ENCODE results near the gene STK16.
A peak's percentile ranks its signal among the peaks of the same experiment; 100 is the strongest.

The STK16 gene

DNA sequence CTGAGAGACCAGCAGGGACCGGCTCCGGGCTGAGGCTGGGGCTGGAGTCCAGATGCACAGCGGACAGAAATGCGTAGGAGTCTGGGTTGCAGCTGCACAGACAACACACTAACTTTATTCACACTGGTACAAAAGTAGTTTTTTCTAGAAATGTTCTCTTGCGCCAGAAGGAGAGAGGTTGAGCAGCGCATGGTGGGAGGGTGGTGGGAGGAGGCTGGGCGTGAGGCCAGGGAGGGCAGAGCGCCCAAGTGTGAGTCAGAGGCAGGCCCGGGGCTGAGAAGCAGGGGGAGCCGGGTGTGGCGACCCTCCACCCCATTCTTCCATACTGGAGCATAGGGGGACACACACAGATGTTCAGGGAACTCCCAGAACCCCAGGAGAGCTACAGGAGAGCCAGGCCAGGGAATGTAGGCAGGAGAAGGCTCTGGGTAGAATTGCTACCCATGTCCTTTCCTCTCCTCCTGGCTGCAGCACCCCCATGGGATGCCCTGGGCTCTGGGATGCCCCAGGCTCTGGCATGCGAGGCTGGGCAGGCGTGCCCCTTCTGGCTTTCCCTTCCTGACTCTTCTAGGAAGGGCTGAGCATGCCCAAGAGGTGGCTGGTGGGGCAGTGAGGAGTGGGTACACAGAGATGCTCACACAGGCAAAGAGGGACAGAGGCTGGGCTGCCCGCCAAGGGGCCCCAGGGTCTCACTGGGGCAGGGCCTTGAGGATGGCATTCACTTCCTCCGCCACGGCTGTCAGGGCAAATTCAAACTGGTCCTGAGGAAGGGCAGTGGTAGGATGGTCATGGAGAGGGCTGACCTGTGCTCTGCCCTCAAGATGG, 44.5 kb downstream of the STK16 start:
- DNase-seq = no peak

DNA sequence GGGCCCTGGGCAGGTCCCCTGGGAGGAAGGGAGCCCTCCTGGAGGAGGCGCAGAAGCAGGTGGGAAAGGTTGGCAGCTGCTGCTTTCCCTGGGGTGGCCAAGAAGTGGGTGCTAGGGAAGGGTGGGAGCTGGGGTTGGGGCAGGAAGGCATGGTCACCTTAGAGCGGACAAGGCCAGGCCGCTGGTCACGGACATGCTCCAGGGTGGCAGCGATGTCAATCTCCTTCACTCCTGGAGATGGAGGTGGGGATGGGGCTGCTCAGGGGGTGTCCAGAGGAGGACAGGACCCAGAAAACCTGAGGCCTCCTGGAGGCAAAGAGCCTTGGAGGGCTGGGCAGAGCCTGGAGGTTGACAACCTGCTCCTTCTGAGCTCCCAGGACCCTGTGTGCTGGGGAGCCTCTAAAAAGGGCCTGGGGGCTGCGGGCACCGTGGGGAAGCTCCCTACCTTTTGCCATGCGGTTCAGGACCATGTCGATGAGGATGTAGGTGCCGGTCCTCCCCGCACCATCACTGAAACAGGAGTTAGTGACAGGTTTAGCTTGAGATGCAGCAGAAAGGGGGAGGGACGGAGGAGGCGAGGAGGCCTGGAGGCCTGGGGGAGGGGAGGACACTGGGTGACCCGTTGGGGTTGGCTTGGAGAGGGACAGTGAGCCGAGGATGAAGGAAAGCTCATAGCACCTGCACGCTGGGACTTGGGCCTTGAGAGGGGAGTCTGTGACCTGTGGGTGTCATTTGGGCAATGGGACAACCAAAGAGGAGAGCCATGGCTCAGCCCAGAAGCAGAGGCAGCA, 45.3 kb downstream of the STK16 start:
- no peak for DNase-seq

DNA sequence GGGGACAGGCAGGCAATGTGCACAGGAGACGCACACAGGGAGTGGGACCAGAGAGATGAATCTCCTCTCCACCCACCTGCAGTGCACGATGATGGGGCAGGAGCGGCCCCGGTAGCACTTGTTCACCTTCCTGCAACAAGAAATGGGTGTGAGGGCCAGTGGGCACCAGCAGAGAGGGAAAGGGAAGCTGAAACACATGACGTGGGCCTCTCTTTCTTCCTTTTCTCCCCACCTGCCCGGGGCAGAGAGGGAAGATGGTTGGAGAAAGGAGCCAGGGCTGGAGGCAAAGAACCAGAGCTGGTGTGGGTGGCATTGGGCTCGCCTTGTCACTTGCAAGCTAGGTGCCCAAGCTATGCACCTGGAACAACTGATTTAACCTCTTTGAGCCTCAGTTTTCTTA, 46.1 kb downstream of the STK16 start:
- no peak for DNase-seq

DNA sequence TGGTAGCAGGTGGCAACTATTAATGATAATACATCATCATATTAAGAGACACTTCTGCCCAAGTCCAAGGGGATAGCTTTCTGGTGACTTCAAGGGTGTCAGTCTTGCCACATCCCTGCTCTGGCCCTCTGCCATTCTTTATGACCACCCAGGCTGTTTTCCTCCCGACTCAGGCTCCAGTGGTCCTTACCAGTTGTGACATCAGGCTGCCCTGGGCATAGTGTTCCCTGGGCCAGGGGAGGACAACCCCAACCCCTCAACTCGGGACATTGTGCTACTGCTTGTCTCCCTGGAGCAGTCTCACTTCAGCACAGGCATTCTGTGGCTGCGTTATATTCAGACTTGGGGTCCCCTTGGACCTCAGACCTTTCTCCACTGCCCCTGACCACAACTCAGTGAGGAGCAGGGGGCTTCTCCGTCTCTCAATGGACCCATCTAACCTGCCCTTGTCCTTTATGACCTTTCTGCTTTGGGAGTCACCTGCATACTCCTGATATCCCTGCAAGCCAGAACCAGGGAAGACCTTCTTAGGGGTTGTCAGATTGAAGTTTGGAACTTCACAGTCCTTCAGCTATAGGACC, 46.7 kb downstream of the STK16 start:
- DNase-seq = no peak

DNA sequence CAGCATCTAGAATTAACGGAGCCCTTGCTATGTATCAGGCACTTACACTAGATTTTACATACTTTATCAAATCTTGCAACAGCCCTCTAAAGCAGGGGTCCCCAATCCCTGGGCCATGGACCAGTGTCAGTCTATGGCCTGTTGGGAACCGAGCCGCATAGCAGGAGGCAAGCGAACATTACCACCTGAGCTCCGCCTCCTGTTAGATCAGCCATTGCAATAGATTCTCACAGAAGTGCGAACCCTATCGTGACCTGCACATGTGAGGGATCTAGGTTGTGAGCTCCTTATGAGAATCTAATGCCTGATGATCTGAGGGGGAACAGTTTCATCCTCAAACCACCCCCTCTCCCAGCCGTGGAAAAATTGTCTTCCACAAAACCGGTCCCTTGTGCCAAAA, 47.3 kb downstream of the STK16 start:
- DNase-seq = no peak

DNA sequence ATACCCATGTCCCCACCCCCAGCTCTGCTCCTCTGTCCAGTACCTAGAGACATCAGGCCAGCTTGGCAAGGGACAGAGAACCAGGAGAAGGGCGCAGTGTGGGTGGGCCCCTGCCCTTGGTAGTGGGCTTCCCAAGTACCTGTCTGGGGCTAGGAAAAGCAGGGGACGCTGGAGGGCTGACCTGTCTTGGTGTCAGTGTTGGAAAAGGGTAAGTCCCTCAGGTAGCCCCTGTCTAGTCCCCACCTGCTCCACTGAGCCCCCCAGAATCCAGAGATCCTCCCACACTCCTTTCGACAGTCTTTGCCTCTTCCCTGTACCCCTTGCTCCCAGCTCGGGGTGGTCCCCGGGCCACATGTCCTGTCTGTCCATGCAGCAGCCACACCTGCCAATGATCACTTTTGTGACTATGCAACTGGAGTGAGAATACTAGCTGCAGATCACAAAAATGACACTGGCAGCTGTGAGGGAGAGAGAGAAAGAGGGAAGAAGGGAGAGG, 48.5 kb downstream of the STK16 start:
- DNase-seq = no peak

DNA sequence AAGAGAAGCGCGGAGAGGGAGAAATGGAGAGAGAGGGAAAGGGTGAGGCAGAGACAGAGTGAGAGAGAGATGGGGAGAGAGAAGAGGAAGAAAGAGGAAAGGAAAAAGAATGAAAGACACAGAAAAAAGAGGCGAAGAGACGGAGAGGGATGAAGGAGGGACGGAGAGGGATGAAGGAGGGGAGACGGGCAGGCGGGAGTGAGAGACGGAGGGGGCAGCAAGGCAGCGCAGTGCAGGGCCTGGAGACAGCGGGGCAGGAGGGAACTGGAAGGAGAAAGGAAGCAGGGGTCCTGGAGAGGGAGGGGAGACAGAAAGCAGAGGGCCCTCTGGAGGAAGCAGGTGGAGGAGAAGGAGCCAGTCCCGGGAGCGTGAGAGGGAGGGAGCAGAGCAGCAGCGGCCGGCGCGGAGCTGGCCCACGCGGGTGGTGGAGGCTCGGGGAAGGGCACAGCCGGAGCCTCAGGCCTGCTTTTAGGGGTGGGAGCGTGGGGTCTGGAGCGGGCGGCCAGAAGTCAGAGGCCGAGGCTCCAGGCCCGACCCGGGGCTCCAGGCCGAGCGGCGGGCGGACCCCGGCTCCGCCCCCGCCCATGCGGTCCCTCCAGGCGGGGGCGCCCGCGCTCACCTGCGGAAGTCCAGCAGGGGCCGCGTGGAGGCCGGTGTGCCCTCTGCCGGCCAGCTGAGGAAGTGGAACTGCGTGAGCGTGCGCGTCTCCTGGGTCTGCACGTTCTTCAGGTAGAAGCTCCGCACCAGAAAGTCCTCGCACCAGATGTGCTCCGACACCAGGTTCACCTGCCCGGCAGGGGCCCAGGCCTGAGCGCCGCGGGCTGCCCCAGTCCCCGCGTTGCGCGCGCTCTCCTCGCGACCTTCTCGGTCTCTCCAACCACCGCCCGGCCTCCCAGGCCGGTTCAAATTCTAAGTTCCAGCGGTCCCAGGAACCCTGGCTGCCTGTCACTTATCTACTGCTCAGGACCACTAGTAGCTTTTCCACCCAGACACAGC, 49.4 kb downstream of the STK16 start:
- DNase-seq = peak; percentile 82 to 89 (median 84)

DNA sequence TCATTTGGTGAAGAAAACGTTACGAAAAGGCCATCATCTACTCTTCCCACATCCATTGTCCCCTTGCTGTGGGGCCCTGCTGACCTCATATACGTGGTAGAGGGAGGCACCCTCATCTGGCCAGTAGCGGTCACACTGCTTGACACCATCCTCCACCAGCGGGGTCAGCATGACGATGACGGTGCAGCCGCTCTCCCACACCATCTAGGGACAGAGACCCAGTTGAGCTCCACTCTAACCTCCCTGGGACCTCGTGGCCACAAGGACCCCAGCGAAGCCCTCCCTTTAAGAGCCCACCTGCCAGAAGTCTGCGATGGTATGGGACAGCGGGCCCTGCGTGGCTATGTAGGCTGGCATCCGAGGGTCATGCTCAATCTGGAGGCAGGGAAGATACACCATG, 50.9 kb downstream of the STK16 start:
- no peak for DNase-seq

DNA sequence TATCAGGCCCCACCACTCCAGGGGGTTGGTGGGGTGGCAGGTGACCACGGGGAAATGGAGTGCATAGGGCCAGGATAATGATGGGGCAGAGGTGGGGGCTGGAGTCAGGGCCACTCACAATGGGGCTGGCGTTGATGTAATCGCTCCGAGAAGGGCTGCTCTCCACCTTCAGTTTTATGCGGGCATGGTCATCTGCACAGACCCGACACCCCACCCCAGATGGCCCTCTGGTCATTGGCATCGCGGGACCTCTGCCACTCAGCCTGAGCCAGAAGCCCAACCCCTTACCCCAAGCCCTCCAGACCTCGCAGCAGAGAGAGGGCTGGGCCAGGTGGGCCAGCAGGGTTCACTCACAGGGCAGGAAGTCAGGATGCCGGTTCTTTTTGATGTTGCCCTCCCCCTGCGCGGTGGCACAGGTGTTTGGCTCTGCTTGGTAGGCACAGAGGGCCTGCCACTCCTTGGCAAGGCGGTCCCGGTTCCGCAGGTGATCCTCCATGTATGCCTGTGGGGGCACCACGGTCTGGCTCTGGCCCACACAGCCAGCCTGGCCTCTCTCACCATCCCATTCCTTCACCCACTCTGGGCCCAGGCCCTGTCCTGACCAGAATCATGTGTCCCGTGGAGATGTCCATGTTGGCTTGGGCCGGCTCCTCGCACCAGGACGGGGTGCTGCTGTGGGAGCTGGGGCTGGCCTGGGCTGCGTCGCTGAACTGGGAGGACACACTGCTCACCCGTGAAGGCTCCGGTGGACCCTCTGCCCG, 51.5 kb downstream of the STK16 start:
- DNase-seq = no peak

DNA sequence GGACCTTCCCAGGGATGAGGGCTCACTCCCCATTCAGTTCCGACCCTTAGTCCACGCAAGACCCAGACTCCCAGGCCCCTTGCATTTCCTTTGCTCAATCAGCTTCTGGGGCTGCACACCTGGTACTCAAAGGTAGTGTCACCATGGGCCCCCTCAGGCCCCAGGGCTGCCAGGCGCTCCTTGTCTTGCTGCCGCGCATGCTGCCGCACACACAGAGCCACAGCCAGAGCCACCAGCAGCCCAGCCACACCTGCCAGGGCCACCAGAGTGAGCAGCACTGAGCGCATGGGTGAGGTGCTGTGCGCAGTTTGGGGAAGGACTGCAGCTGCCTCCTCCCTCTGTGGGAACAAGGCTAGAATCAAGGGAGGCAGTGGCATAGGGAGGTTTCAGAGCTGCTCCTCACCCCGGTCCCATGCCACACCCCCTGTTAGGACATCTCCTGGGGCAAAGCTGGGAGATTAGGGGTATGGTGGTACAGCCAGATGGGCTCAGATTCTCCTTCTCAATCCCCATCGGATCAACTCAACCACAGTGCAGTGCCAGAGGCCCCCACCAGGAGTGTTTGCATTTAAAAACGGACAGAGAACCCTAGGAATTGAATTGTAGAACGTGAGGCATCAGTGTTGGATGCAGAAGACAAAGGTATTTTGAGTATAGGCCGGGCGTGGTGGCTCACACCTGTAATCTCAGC, 52.6 kb downstream of the STK16 start:
- no peak for DNase-seq

DNA sequence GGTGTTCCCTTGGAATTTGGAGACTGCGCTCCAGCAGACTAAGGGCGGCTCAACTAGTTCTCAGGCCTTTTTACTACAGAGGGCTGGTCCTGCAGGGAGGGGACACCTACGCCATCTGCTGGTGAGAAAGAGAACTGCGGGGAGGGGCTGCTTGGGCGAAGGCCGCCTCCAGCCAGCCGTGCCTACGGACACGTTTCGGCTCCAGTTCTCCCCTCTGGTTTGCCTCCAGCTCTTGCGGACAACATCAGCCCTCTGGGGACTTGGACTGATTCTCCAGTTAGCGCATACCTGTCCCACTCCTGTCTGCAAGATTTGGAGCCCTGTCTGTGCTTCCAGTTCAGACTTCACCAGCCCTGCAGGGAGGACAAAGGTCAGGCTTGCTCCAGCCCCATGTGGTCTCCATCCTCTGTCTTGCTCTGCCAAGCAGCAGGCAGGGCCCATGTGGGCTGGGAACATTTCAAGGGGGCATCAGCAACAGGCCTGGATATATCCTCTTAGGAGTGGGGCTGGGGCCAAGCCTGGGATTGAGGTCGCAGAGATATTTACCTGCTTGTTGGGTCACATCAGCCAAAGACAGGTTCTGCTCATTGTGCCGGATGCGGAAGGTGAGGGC, 53.6 kb downstream of the STK16 start:
- peak; percentile 64 to 91 (median 76) for DNase-seq

DNA sequence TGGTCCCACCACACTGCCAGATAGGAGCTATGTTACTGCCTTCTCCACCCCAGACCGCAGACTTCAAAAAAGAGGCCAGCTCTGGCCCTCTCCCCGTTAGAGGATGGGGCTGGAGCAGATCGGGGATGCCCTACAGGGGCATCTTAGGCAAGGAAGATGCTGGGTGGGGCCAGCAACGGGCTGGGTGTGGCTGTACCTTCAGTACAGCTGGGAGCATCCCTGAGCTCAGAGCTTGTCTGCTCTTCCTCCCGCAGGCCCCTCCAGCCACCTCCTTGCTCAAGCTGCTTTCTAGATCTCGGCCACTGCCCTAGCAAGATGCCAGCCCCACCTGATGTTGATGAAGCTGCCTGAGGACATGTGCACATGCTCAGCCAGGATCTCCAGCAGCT, 54.1 kb downstream of the STK16 start:
- no peak for DNase-seq

All from T-helper 2 cell (primary cell).